PC-3 (cell line): ENCODE measurements around the gene TCF3.

Experiments
- CTCF ChIP-seq: fragments of 300-600 bp; sonication (generic); conservative IDR thresholded peaks from 2 replicates; pipeline ENCODE4 v1.5.1; 2017; ENCODE audit warnings: antibody characterized with exemption, low read depth, mild to moderate bottlenecking, low read length
- EZH2 ChIP-seq: fragments of 300-600 bp; sonication (generic); IDR thresholded peaks from one replicate; pipeline ENCODE4 v1.6.1; 2017; ENCODE audit warnings: antibody characterized with exemption, mild to moderate bottlenecking, low read length; ENCODE audit not compliant: unreplicated experiment
- EZH2phosphoT487 ChIP-seq: fragments of 300-600 bp; sonication (generic); IDR thresholded peaks from 2 replicates; pipeline ENCODE4 v1.6.1; 2018; ENCODE audit warnings: mild to moderate bottlenecking, antibody characterized with exemption, low read length, borderline replicate concordance

- TF ChIP-seq CTCF, result no peak; the same call in 1 of the 2 replicates
- no peak for TF ChIP-seq EZH2
- no peak for TF ChIP-seq EZH2phosphoT487
Observed at GRCh38 chr19:1602091-1602707, 50.2 kb downstream of the TCF3 start.
